ENCODE measurements around the gene MMP26. TPM values are rescaled to one million over a fixed set of nuclear protein-coding genes. Genes with fewer than 3 reads are reported as not detected.

Gene MMP26
- total RNA-seq, 4 donors from 2014 or later, result not detected

GRCh38 chr11:4740735-4741134, 36.2 kb downstream of the MMP26 start:
- no peak for TF ChIP-seq CTCF (IDR thresholded peaks at IDR 0.05; ENCODE audit: low read depth)

- no peak for TF ChIP-seq CTCF (IDR thresholded peaks at IDR 0.05; ENCODE audit: low read depth)
Measured at GRCh38 chr11:4748438-4748837, 43.9 kb downstream of the MMP26 start.

- no peak for TF ChIP-seq CTCF (IDR thresholded peaks at IDR 0.05; ENCODE audit: low read depth)
Measured at GRCh38 chr11:4751201-4751600, 46.6 kb downstream of the MMP26 start.

Other genes starting within 250 kb of the MMP26 start
- under 1 TPM in 1 of 4 donors, not detected in 3; 0.22 TPM for gene OR52K1, start 222.1 kb upstream of the MMP26 start, total RNA-seq
- gene OR52M1, start 159.6 kb upstream of the MMP26 start, total RNA-seq, result not detected
- gene OR52I2, start 123.0 kb upstream of the MMP26 start, total RNA-seq, result not detected
- not detected for gene OR52I1, start 110.7 kb upstream of the MMP26 start, total RNA-seq
- 10 to 100 TPM in 2 of 4 donors, 1 to 10 TPM in 2; 5.4 to 19.0 (median 10.3) TPM for gene TRIM68, start 96.6 kb upstream of the MMP26 start, total RNA-seq
- gene OR51D1, start 67.3 kb upstream of the MMP26 start, total RNA-seq, result not detected
- 1 to 10 TPM in 2 of 4 donors, not detected in 2; 1.1 to 3.3 TPM for gene OR51E1, start 60.8 kb upstream of the MMP26 start, total RNA-seq
- under 1 TPM in 2 of 4 donors, not detected in 2; 0.17 to 0.33 TPM for gene OR51E2, start 6.9 kb upstream of the MMP26 start, total RNA-seq
- gene OR51F1, start 65.2 kb downstream of the MMP26 start, total RNA-seq, result not detected
- gene OR52R1, start 99.6 kb downstream of the MMP26 start, total RNA-seq, result not detected
- gene OR51F2, start 116.5 kb downstream of the MMP26 start, total RNA-seq, result not detected
- gene OR51S1, start 144.4 kb downstream of the MMP26 start, total RNA-seq, result not detected
- gene OR51T1, start 177.1 kb downstream of the MMP26 start, total RNA-seq, result not detected
- gene OR51A7, start 199.0 kb downstream of the MMP26 start, total RNA-seq, result not detected
- gene OR51G2, start 214.6 kb downstream of the MMP26 start, total RNA-seq, result not detected
- gene OR51G1, start 219.6 kb downstream of the MMP26 start, total RNA-seq, result not detected
- not detected for gene OR51A4, start 242.8 kb downstream of the MMP26 start, total RNA-seq